Superior temporal gyrus (tissue), 1 donor: ENCODE measurements around the gene APOA4.

Experiments used
- DNase-seq: peaks from one replicate; pipeline ENCODE4 v3.0.0-alpha.2; 2016; ENCODE audit errors: extremely low spot score

The APOA4 gene

GRCh38 chr11:116830184-116830912, 7.2 kb upstream of the APOA4 start:
- no peak for DNase-seq

- no peak for DNase-seq
Observed at GRCh38 chr11:116829525-116830183, 6.5 kb upstream of the APOA4 start, which contains the start of gene APOC3. TSS of gene APOC3 (plus strand) at chr11:116829907. CDS start at chr11:116830583, 676 bp downstream.

- DNase-seq: no peak
Observed at GRCh38 chr11:116828632-116829524, 5.8 kb upstream of the APOA4 start.

GRCh38 chr11:116827461-116827860, 4.4 kb upstream of the APOA4 start:
- DNase-seq: no peak

- DNase-seq: no peak
Observed at GRCh38 chr11:116826751-116827431, 3.8 kb upstream of the APOA4 start.

- DNase-seq: no peak
Observed at GRCh38 chr11:116825854-116826750, 3.0 kb upstream of the APOA4 start.

- no peak for DNase-seq
Observed at GRCh38 chr11:116825434-116825833, 2.3 kb upstream of the APOA4 start.

- no peak for DNase-seq
Observed at GRCh38 chr11:116822575-116822974, 529 bp downstream of the APOA4 start.

- no peak for DNase-seq
Observed at GRCh38 chr11:116821050-116821918, 1.8 kb downstream of the APOA4 start.

- DNase-seq: no peak
Observed at GRCh38 chr11:116819049-116819448, 4.1 kb downstream of the APOA4 start.

- DNase-seq: no peak
Observed at GRCh38 chr11:116814502-116814901, 8.6 kb downstream of the APOA4 start.

GRCh38 chr11:116813781-116814471, 9.2 kb downstream of the APOA4 start:
- no peak for DNase-seq

GRCh38 chr11:116813170-116813569, 9.9 kb downstream of the APOA4 start:
- DNase-seq: no peak

GRCh38 chr11:116812109-116812508, 11.0 kb downstream of the APOA4 start:
- no peak for DNase-seq

- no peak for DNase-seq
Observed at GRCh38 chr11:116811194-116811593, 11.9 kb downstream of the APOA4 start.

- DNase-seq: no peak
Observed at GRCh38 chr11:116808262-116809175, 14.6 kb downstream of the APOA4 start.

GRCh38 chr11:116807601-116808261, 15.4 kb downstream of the APOA4 start:
- DNase-seq: no peak
